Psoas muscle (tissue), 8 donors: ENCODE measurements around the gene KRT12. TPM values are rescaled to one million over a fixed set of nuclear protein-coding genes. Genes with fewer than 3 reads are reported as not detected.
A peak's percentile ranks its signal among the peaks of the same experiment; 100 is the strongest.

Experiments used
- ATAC-seq, 4 donors: fragments of 200-7000 bp; cut with Tn5 transposase; one replicate each; pipeline ENCODE4 v1.9.1; 2020; ENCODE audit warnings: moderate library complexity in 3 of 4, mild to moderate bottlenecking in 2 of 4
- DNase-seq, 2 donors: peaks; one replicate each; pipeline ENCODE4 v3.0.0-alpha.2; 2020
- H3K27ac ChIP-seq: fragments of 200-600 bp; one replicate; pipeline ENCODE4 v1.8.0; 2022
- H3K27me3 ChIP-seq, 3 donors: fragments of 200-600 bp in 1 of 3; one replicate each; pipeline versions ENCODE4 v1.6.1 to v1.8.0; 2013 to 2022; ENCODE audit warnings: low read length in 2 of 3, mild to moderate bottlenecking in 2 of 3, moderate library complexity in 1 of 3; ENCODE audit not compliant: insufficient read depth in 3 of 3
- H3K36me3 ChIP-seq, 2 donors: fragments of 200-600 bp in 1 of 2; one replicate each; pipeline versions ENCODE4 v1.6.1 to v1.8.0; 2013 to 2022; ENCODE audit warnings: low read depth in 1 of 2, mild to moderate bottlenecking in 1 of 2, moderate library complexity in 1 of 2; ENCODE audit not compliant: insufficient read depth in 1 of 2
- H3K4me1 ChIP-seq: fragments of 200-600 bp; one replicate; pipeline ENCODE4 v1.8.0; 2022
- H3K4me3 ChIP-seq: fragments of 200-600 bp; one replicate; pipeline ENCODE4 v1.8.0; 2022; ENCODE audit warnings: mild to moderate bottlenecking
- H3K9me3 ChIP-seq: fragments of 200-600 bp; one replicate; pipeline ENCODE4 v1.8.0; 2022
- CTCF ChIP-seq: fragments of 200-600 bp; IDR thresholded peaks from one replicate; pipeline ENCODE4 v1.8.0; 2022; ENCODE audit warnings: antibody characterized with exemption
- WGBS, 3 donors: extraction: QIAGEN DNeasy Blood & Tissue Kit; methylation state at CpG; one replicate each; pipeline versions ENCODE4 v1.1.6 to v1.1.7; 2013; 5-methylcytosine and 5-hydroxymethylcytosine counted together
- intact Hi-C, 2 donors: fragments of 100-400 bp; cut with DNase I; formaldehyde crosslinking; loops; one replicate each; pipeline versions ENCODE4 v1.11.0 to v1.14.2; 2022
- polyA plus RNA-seq, 3 donors: library from polyadenylated mRNA; stranded (reverse); fragments of 200-250 nt; gene quantifications; one replicate each; pipeline ENCODE4 v1.2.3, GENCODE V29; 2013
- total RNA-seq, 4 donors: library from RNA; stranded (reverse); fragmentation: NEBNext Ultra II Directional in 2 of 4; extraction: Animal tissue kit (Norgen Biotek cat#: 25700) in 2 of 4; gene quantifications; one replicate each; pipeline versions ENCODE4 v1.2.1 to v1.2.4, GENCODE V29; 2021 to 2023
- donor health status: healthy with polysubstance abuse.
- donor health status: DM: no; HTN: no; CAD: no; lungs with moderate emphysema.
- donor health status: Bipolar disorder and iron deficiency.
- donor health status: healthy.
- donor health status: DM: yes; HTN: yes; CAD: no.
- donor health status: DM: no; HTN: no; CAD: no.
- donor health status: DM: no; HTN: no; CAD: no.
- donor health status: DM: yes; HTN: yes; CAD: no.

Gene KRT12
- total and polyA plus RNA-seq, 7 donors, result not detected

- Histone ChIP-seq H3K4me3 (no peak overlapping the region), H3K36me3 (no peaks in the 10 kb centered on the region), H3K4me1 (no peaks in the 10 kb centered on the region), H3K27ac (no peak overlapping the region), H3K9me3 (no peaks in the 10 kb centered on the region), H3K27me3 (peaks cover 0 to 13% (median 2%) of the 10 kb centered on the region in 3 donors)
- no peak for TF ChIP-seq CTCF
- ATAC-seq (peak in 1 of 4 donors; percentile 75), DNase-seq (no peak)
- WGBS, 3 donors, result 27 to 40% (median 34%) methylated on average over 1 of the region's 1 CpG
- intact Hi-C loops, result no loop called here
Observed at GRCh38 chr17:40846515-40847144, 20.4 kb downstream of the KRT12 start.

GRCh38 chr17:40844671-40845107 lies 22.3 kb downstream of the KRT12 start:
- 69 to 84% (median 81%) methylated on average over 4 of the region's 4 CpGs for WGBS, 3 donors
- no peak overlapping the region for H3K4me3 ChIP-seq
- no peak overlapping the region for H3K27ac ChIP-seq
- no peaks in the 10 kb centered on the region for H3K9me3 ChIP-seq
- no peaks in the 10 kb centered on the region for H3K4me1 ChIP-seq
- ATAC-seq (no peak), DNase-seq (no peak)
- H3K27me3 ChIP-seq, result peaks cover 0 to 13% (median 2%) of the 10 kb centered on the region in 3 donors
- TF ChIP-seq CTCF, result no peak
- intact Hi-C loops, result no loop called here
- no peaks in the 10 kb centered on the region for H3K36me3 ChIP-seq

GRCh38 chr17:40843242-40843641 lies 23.8 kb downstream of the KRT12 start:
- Histone ChIP-seq H3K27ac (no peak overlapping the region), H3K9me3 (no peaks in the 10 kb centered on the region), H3K27me3 (peaks cover 0 to 13% (median 2%) of the 10 kb centered on the region in 3 donors), H3K4me3 (no peak overlapping the region), H3K36me3 (no peaks in the 10 kb centered on the region), H3K4me1 (no peaks in the 10 kb centered on the region)
- intact Hi-C loops, result no loop called here
- 59 to 94% (median 64%) methylated on average over 3 of the region's 3 CpGs for WGBS, 3 donors
- DNase-seq (no peak), ATAC-seq (no peak)
- TF ChIP-seq CTCF, result no peak

GRCh38 chr17:40841246-40841645 lies 25.8 kb downstream of the KRT12 start:
- WGBS, 3 donors, result 72 to 87% (median 73%) methylated on average over 3 of the region's 3 CpGs
- Histone ChIP-seq H3K27me3 (peaks cover 0 to 13% (median 2%) of the 10 kb centered on the region in 3 donors), H3K27ac (no peak overlapping the region), H3K4me3 (no peak overlapping the region), H3K9me3 (no peaks in the 10 kb centered on the region), H3K4me1 (no peaks in the 10 kb centered on the region), H3K36me3 (no peaks in the 10 kb centered on the region)
- ATAC-seq, result no peak
- no peak for DNase-seq
- TF ChIP-seq CTCF, result no peak
- intact Hi-C loops, result no loop called here

- Histone ChIP-seq H3K4me1 (no peaks in the 10 kb centered on the region), H3K27ac (no peak overlapping the region), H3K9me3 (no peaks in the 10 kb centered on the region), H3K27me3 (peaks cover 0 to 2% (median 2%) of the 10 kb centered on the region in 3 donors), H3K36me3 (peaks cover 0 to 18% of the 10 kb centered on the region in 2 donors), H3K4me3 (no peak overlapping the region)
- TF ChIP-seq CTCF, result no peak
- WGBS, 3 donors, result 82 to 88% (median 86%) methylated on average over 3 of the region's 3 CpGs
- no peak for DNase-seq
- no peak for ATAC-seq
- intact Hi-C loops, result no loop called here
Observed at GRCh38 chr17:40839194-40839593, 27.8 kb downstream of the KRT12 start.
